Smooth muscle cell (in vitro differentiated cells): ENCODE data around the gene ELP5. TPM values are rescaled to one million over a fixed set of nuclear protein-coding genes. Genes with fewer than 3 reads are reported as not detected.
A peak's percentile ranks its signal among the peaks of the same experiment; 100 is the strongest.

Experiments used
- DNase-seq: peaks from one replicate; lab custom pipeline; 2025; ENCODE audit not compliant: unreplicated experiment; lab: John Stamatoyannopoulos, UW
- H2AFZ ChIP-seq: fragments of 200-600 bp; sonication (generic); 2 replicates; pipeline ENCODE4 v1.6.0; 2016; ENCODE audit warnings: antibody characterized with exemption, low read depth, mild to moderate bottlenecking
- H3F3A ChIP-seq: fragments of 200-600 bp; sonication (generic); 2 replicates; pipeline ENCODE4 v1.6.0; 2017; ENCODE audit warnings: antibody characterized with exemption, low read depth
- H3K27ac ChIP-seq: fragments of 200-600 bp; sonication (generic); 2 replicates; pipeline ENCODE4 v1.5.1; 2016; ENCODE audit warnings: low read depth, mild to moderate bottlenecking
- H3K27me3 ChIP-seq: fragments of 200-600 bp; sonication (generic); 2 replicates; pipeline ENCODE4 v1.6.1; 2016; ENCODE audit warnings: low read depth, mild to moderate bottlenecking
- H3K36me3 ChIP-seq: fragments of 200-600 bp; sonication (generic); 2 replicates; pipeline ENCODE4 v1.5.1; 2016; ENCODE audit warnings: low read depth
- H3K4me1 ChIP-seq: fragments of 200-600 bp; sonication (generic); 2 replicates; pipeline ENCODE4 v1.5.1; 2016; ENCODE audit warnings: low read depth
- H3K4me2 ChIP-seq: fragments of 200-600 bp; sonication (generic); 2 replicates; pipeline ENCODE4 v1.6.0; 2016; ENCODE audit warnings: mild to moderate bottlenecking
- H3K4me3 ChIP-seq: fragments of 200-600 bp; sonication (generic); 2 replicates; pipeline ENCODE4 v1.5.1; 2016; ENCODE audit warnings: mild to moderate bottlenecking
- H3K79me2 ChIP-seq: fragments of 200-600 bp; sonication (generic); 2 replicates; pipeline ENCODE4 v1.6.0; 2016; ENCODE audit warnings: low read depth, mild to moderate bottlenecking
- H3K9ac ChIP-seq: fragments of 200-600 bp; sonication (generic); 2 replicates; pipeline ENCODE4 v1.6.0; 2016; ENCODE audit warnings: low read depth
- H3K9me3 ChIP-seq: fragments of 200-600 bp; sonication (generic); replicated peaks from 2 replicates; pipeline ENCODE4 v1.5.1; 2016; ENCODE audit warnings: low read depth
- H4K20me1 ChIP-seq: fragments of 200-600 bp; sonication (generic); 2 replicates; pipeline ENCODE4 v1.6.0; 2016; ENCODE audit warnings: low read depth
- WGBS: methylation state at CpG from one replicate; pipeline ENCODE4 v1.1.7; 2016; ENCODE audit warnings: low lambda C conversion rate; 5-methylcytosine and 5-hydroxymethylcytosine counted together
- polyA plus RNA-seq: library from polyadenylated mRNA; unstranded; fragments of >200 nt; fragmentation: Nextera tagmentation; extraction: Ambion mirVana; gene quantifications from 2 replicates; pipeline ENCODE4 v1.2.1, GENCODE V29; 2016
- total RNA-seq: library from RNA; depleted of rRNA; stranded (reverse); fragments of >200 nt; gene quantifications from 2 replicates; pipeline ENCODE4 v1.2.3, GENCODE V29; 2014
- TF ChIP-seq, protein P1 (sequence below): fragments of 200-600 bp; sonication (generic); IDR thresholded peaks from 2 replicates; pipeline ENCODE4 v1.5.1; 2017; ENCODE audit warnings: borderline replicate concordance, mild to moderate bottlenecking, antibody characterized with exemption; ENCODE audit not compliant: insufficient read depth, poor library complexity, severe bottlenecking

Gene ELP5
- total and polyA plus RNA-seq, 2 experiments from 2014 or later: 18.7 to 42.4 TPM

- Histone ChIP-seq H3K27me3 (peaks cover 14% of the 10 kb centered on the region), H3K9ac (no peak within 1 kb of the TSS), H3K27ac (peak within 1 kb of the TSS; percentile 39), H3K4me2 (peak within 1 kb of the TSS; percentile 87), H3K36me3 (no peaks in the 10 kb centered on the region), H3K9me3 (no peaks in the 10 kb centered on the region), H2AFZ (peak within 1 kb of the TSS; percentile 70), H3K79me2 (no peaks in the 10 kb centered on the region), H3F3A (peaks cover 5% of the 10 kb centered on the region), H3K4me3 (peak within 1 kb of the TSS; percentile 47), H3K4me1 (no peaks in the 10 kb centered on the region), H4K20me1 (no peaks in the 10 kb centered on the region)
- DNase-seq: peak; percentile 78
- TF ChIP-seq, protein P1, sequence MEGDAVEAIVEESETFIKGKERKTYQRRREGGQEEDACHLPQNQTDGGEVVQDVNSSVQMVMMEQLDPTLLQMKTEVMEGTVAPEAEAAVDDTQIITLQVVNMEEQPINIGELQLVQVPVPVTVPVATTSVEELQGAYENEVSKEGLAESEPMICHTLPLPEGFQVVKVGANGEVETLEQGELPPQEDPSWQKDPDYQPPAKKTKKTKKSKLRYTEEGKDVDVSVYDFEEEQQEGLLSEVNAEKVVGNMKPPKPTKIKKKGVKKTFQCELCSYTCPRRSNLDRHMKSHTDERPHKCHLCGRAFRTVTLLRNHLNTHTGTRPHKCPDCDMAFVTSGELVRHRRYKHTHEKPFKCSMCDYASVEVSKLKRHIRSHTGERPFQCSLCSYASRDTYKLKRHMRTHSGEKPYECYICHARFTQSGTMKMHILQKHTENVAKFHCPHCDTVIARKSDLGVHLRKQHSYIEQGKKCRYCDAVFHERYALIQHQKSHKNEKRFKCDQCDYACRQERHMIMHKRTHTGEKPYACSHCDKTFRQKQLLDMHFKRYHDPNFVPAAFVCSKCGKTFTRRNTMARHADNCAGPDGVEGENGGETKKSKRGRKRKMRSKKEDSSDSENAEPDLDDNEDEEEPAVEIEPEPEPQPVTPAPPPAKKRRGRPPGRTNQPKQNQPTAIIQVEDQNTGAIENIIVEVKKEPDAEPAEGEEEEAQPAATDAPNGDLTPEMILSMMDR: no peak
- WGBS: 2% methylated on average over 59 of the region's 71 CpGs
These were observed 29.3 kb downstream of the ELP5 start, which contains the start of gene SLC2A4 for GRCh38 chr17:7281074-7281952. Gene SLC2A4 (plus strand): TSS chr17:7281718. CDS start chr17:7281935, 217 bp downstream.

DNA sequence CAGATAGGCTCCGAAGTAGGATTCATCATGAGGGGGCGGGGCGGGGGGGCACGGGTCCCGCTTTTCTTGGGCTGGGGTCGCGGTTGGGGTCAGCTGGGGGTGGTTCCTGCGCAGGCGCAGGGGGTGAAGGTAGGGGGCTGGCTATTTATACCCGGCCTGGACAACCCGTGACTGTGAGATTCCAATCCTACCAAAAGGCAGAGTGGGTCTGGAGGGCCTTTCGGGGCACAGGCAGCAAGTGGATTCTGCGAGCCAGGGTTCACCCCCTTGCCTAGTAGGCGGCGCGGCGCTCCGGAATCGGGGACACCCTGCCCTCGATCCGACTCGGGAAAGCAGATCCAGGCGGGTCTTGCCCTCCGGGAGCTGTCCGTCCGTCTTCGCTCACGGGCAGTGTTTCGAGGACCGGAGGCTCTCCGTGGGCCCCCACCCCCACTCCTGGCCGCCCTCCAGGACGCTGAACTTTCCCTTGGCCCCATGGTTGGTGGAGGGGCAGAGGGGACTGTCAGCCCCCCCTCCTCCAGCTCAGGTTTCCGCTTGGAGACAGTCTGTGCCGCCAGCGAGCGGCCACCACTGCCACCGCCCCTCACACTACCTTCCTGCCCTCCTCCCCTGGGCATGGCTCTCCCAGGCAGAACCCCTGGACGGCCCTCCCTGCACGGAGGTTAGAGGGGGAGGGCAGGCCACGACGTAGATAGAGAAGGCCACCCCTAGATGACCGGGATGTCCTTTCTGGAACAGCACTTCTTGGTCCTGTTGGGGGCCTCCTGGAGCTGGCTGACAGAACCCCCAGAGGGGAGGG lies 30.1 kb downstream of the ELP5 start:
- peak overlapping the region; percentile 70 for H2AFZ ChIP-seq
- peak overlapping the region; percentile 87 for H3K4me2 ChIP-seq
- no peaks in the 10 kb centered on the region for H3K79me2 ChIP-seq
- peak overlapping the region; percentile 47 for H3K4me3 ChIP-seq
- peaks cover 14% of the 10 kb centered on the region for H3K27me3 ChIP-seq
- TF ChIP-seq, protein P1: no peak
- no peak for DNase-seq
- no peak overlapping the region for H3K9ac ChIP-seq
- 4% methylated on average over 34 of the region's 43 CpGs for WGBS
- no peaks in the 10 kb centered on the region for H3K9me3 ChIP-seq
- H3K36me3 ChIP-seq: no peaks in the 10 kb centered on the region
- H3K4me1 ChIP-seq: no peaks in the 10 kb centered on the region
- peaks cover 5% of the 10 kb centered on the region for H3F3A ChIP-seq
- H4K20me1 ChIP-seq: no peaks in the 10 kb centered on the region
- H3K27ac ChIP-seq: no peak overlapping the region

DNA sequence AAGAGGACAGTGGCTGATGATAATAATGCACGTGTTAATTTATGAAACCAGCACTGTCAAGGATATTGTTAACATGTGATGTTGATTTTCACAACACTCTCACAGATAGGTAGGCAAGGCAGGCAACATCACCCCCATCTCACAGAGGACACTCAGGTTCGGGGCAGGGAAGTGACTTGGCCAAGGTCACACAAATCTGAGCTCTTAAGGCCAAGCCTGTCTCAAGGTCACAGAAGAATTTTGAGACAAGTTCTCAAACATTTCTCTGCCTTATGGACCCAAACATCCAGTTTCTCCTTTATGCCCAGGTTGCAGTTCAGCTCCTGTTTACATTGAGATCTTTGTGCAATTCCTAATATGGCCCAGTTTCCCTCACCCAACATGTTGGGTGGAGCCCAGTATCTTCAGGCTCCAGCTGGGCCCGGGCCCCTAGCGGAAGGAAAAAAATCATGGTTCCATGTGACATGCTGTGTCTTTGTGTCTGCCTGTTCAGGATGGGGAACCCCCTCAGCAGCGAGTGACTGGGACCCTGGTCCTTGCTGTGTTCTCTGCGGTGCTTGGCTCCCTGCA lies 30.8 kb downstream of the ELP5 start:
- no peaks in the 10 kb centered on the region for H3K4me1 ChIP-seq
- no peaks in the 10 kb centered on the region for H3K9me3 ChIP-seq
- H4K20me1 ChIP-seq: no peaks in the 10 kb centered on the region
- 86% methylated on average over 6 of the region's 6 CpGs for WGBS
- H3K4me2 ChIP-seq: no peak overlapping the region
- DNase-seq: no peak
- peaks cover 5% of the 10 kb centered on the region for H3F3A ChIP-seq
- no peak overlapping the region for H3K27ac ChIP-seq
- H3K27me3 ChIP-seq: peaks cover 14% of the 10 kb centered on the region
- H3K4me3 ChIP-seq: no peak overlapping the region
- no peak overlapping the region for H3K9ac ChIP-seq
- no peak overlapping the region for H2AFZ ChIP-seq
- no peaks in the 10 kb centered on the region for H3K36me3 ChIP-seq
- H3K79me2 ChIP-seq: no peaks in the 10 kb centered on the region
- TF ChIP-seq, protein P1: no peak
